ENCODE data around the gene DND1. TPM values are rescaled to one million over a fixed set of nuclear protein-coding genes. Genes with fewer than 3 reads are reported as not detected.

The DND1 gene
- polyA plus RNA-seq, 1 donor (not counting 4 experiments of a cell fraction or from before 2014, with no cell fraction given) = 0.22 TPM

- DNase-seq (ENCODE audit: low read depth, low spot score) = no peak
Measured at GRCh38 chr5:140622301-140622700, 51.1 kb downstream of the DND1 start.

More at GRCh38 chr5:140622301-140622700, 51.1 kb downstream of the DND1 start:
- H4K20me1 ChIP-seq (ENCODE audit: control insufficient read depth, extremely low read depth, insufficient read depth, low read length) = no peaks in the 10 kb centered on the region
- no peak for TF ChIP-seq EZH2 (IDR thresholded peaks at IDR 0.05; ENCODE audit: low read length)
- TF ChIP-seq CTCF (optimal IDR thresholded peaks at IDR 0.05 in 1 of 3, IDR thresholded peaks at IDR 0.05 in 1 of 3, conservative IDR thresholded peaks at IDR 0.05 in 1 of 3; ENCODE audit: extremely low read depth in 1 of 3, insufficient read depth in 2 of 3, low read length in 3 of 3) = no peak
- no peaks in the 10 kb centered on the region for H3K9me1 ChIP-seq (ENCODE audit: control insufficient read depth, extremely low read depth, insufficient read depth, low read length)
- FAIRE-seq = no peak
- H3K4me1 ChIP-seq (ENCODE audit: control insufficient read depth, extremely low read depth, insufficient read depth, low read length) = no peaks in the 10 kb centered on the region
- H3K9ac ChIP-seq (ENCODE audit: control insufficient read depth, extremely low read depth, insufficient read depth, low read length) = no peak overlapping the region
- no peaks in the 10 kb centered on the region for H3K36me3 ChIP-seq (ENCODE audit: control insufficient read depth in 2 of 2, extremely low read depth in 1 of 2, insufficient read depth in 2 of 2, low read length in 2 of 2)
- H3K4me2 ChIP-seq (ENCODE audit: control insufficient read depth, extremely low read depth, insufficient read depth, low read depth, low read length) = no peak overlapping the region
- H2AFZ ChIP-seq (ENCODE audit: control insufficient read depth, low read length) = no peak overlapping the region
- no peak overlapping the region for H3K4me3 ChIP-seq (ENCODE audit: control insufficient read depth in 2 of 3, extremely low read depth in 1 of 3, insufficient read depth in 2 of 3, low read depth in 1 of 3, low read length in 3 of 3)
- H3K9me3 ChIP-seq (ENCODE audit: control insufficient read depth, low read depth, low read length) = no peaks in the 10 kb centered on the region
- H3K27ac ChIP-seq (ENCODE audit: control insufficient read depth, insufficient read depth, low read length) = no peak overlapping the region
- no peaks in the 10 kb centered on the region for H3K27me3 ChIP-seq (ENCODE audit: control insufficient read depth, extremely low read depth, insufficient read depth, low read length)
- dilution Hi-C loops (cut with MboI; ENCODE audit: extremely low pct_ligation_motif_present, low sequenced_read_pairs) = no loop called here
- H3K79me2 ChIP-seq (ENCODE audit: control insufficient read depth, insufficient read depth, low read length) = no peaks in the 10 kb centered on the region

Small RNA genes within 50 kb of the gene (small RNA-seq; reads per million reads assigned to genes)
- 0.94 to 98.1 (median 33.6) reads per million in 3 experiments for gene VTRNA1-1 (ENCODE audit: insufficient read length in 3 of 3, low read depth in 3 of 3, low replicate concordance in 1 of 3)
- gene VTRNA1-2 (ENCODE audit: insufficient read length in 3 of 3, low read depth in 3 of 3, low replicate concordance in 1 of 3) = 0.47 to 83.7 (median 41.2) reads per million in 3 experiments

Other genes starting within 250 kb of the DND1 start
- 4.9 to 7.7 TPM (median 5.2 TPM) in 3 replicates for gene EIF4EBP3, start 125.9 kb downstream of the DND1 start, polyA plus RNA-seq
- 19.3 to 48.3 TPM (median 32.4 TPM) in 3 replicates for gene SRA1, start 116.1 kb downstream of the DND1 start, polyA plus RNA-seq
- 6.7 to 12.4 TPM (median 7.1 TPM) in 3 replicates for gene APBB3, start 109.0 kb downstream of the DND1 start, polyA plus RNA-seq
- 63.1 to 95.7 TPM (median 63.5 TPM) in 3 replicates for gene SLC35A4, start 108.7 kb downstream of the DND1 start, polyA plus RNA-seq
- 0.06 to 0.19 TPM (median 0.18 TPM) in 3 replicates for gene CD14, start 40.4 kb downstream of the DND1 start, polyA plus RNA-seq
- gene TMCO6, start 34.1 kb downstream of the DND1 start, polyA plus RNA-seq = 7.6 to 9.2 TPM (median 7.9 TPM) in 3 replicates
- gene NDUFA2, start 25.9 kb downstream of the DND1 start, polyA plus RNA-seq = 65.6 to 143 TPM (median 101 TPM) in 3 replicates
- 76.4 to 119 TPM (median 118 TPM) in 3 replicates for gene IK, start 25.7 kb downstream of the DND1 start, polyA plus RNA-seq
- gene WDR55, start 8.7 kb downstream of the DND1 start, polyA plus RNA-seq = 21.6 to 29.3 TPM (median 22.1 TPM) in 3 replicates
- gene HARS1, start 17.8 kb upstream of the DND1 start, polyA plus RNA-seq = 72.0 to 115 TPM (median 87.8 TPM) in 3 replicates
- 36.8 to 44.5 TPM (median 40.3 TPM) in 3 replicates for gene HARS2, start 17.9 kb upstream of the DND1 start, polyA plus RNA-seq
- 47.1 to 75.0 TPM (median 49.2 TPM) in 3 replicates for gene ZMAT2, start 26.9 kb upstream of the DND1 start, polyA plus RNA-seq
- 0.03 to 0.07 TPM (median 0.06 TPM) in 3 replicates for gene PCDHA1, start 112.6 kb upstream of the DND1 start, polyA plus RNA-seq
- gene PCDHA2, start 121.3 kb upstream of the DND1 start, polyA plus RNA-seq = 0.01 TPM in 1 of 3 replicates, not detected in the others
- gene PCDHA3, start 127.5 kb upstream of the DND1 start, polyA plus RNA-seq = 0.01 to 0.02 TPM in 2 of 3 replicates, not detected in the other
- gene PCDHA4, start 133.5 kb upstream of the DND1 start, polyA plus RNA-seq = 0.01 to 0.15 TPM (median 0.07 TPM) in 3 replicates
- gene PCDHA5, start 148.0 kb upstream of the DND1 start, polyA plus RNA-seq = 0.01 TPM in 1 of 3 replicates, not detected in the others
- gene PCDHA6, start 154.4 kb upstream of the DND1 start, polyA plus RNA-seq = 0.03 to 0.14 TPM (median 0.04 TPM) in 3 replicates
- gene PCDHA7, start 160.7 kb upstream of the DND1 start, polyA plus RNA-seq = 0.02 to 0.05 TPM (median 0.04 TPM) in 3 replicates
- gene PCDHA8, start 167.6 kb upstream of the DND1 start, polyA plus RNA-seq = not detected in 3 replicates
- gene PCDHA9, start 174.8 kb upstream of the DND1 start, polyA plus RNA-seq = 0.01 TPM in 1 of 3 replicates, not detected in the others
- gene PCDHA10, start 182.3 kb upstream of the DND1 start, polyA plus RNA-seq = 0.03 to 0.06 TPM (median 0.05 TPM) in 3 replicates
- 0.12 to 0.28 TPM in 2 of 3 replicates, not detected in the other for gene PCDHA11, start 195.4 kb upstream of the DND1 start, polyA plus RNA-seq
- gene PCDHA12, start 201.7 kb upstream of the DND1 start, polyA plus RNA-seq = 0.04 to 0.40 TPM (median 0.07 TPM) in 3 replicates
- gene PCDHA13, start 208.5 kb upstream of the DND1 start, polyA plus RNA-seq = 0.04 to 0.12 TPM in 2 of 3 replicates, not detected in the other